Caco-2 (cell line): ENCODE measurements around the gene TMED5. TPM values are rescaled to one million over a fixed set of nuclear protein-coding genes. Genes with fewer than 3 reads are reported as not detected.
"Not testable (repeated sequence)": the region's sequence is repeated elsewhere in the genome, so short reads cannot be mapped to it uniquely, and the experiment has no call there.

Experiments
- BruUV-seq: library from RNA; stranded (reverse); fragments of 400-500 nt; replicated peaks from 2 replicates; lab custom pipeline; 2021; lab: Mats Ljungman, UMichigan
- CTCF ChIA-PET: fragments of 300-600 bp; sonication (Branson Sonifier 250); formaldehyde crosslinking; loops from one replicate; lab custom pipeline; 2022; ENCODE audit warnings: antibody characterized with exemption; lab: Charles Lee
- POLR2A ChIA-PET: fragments of 300-600 bp; sonication (Branson Sonifier 250); formaldehyde crosslinking; loops from one replicate; lab custom pipeline; 2022; ENCODE audit warnings: antibody characterized with exemption; lab: Charles Lee
- DNase-seq, 2 experiments: peaks; one replicate each; pipeline versions ENCODE4 v3.0.0 to v3.0.0-alpha.2; 2020 to 2022
- H3K27me3 ChIP-seq: replicated peaks from 2 replicates; pipeline ENCODE4 v1.6.0; 2011; ENCODE audit warnings: low read length; ENCODE audit not compliant: control insufficient read depth, insufficient read depth
- H3K36me3 ChIP-seq: 2 replicates; pipeline ENCODE4 v1.5.1; 2011; ENCODE audit warnings: low read length; ENCODE audit not compliant: control insufficient read depth, insufficient read depth
- H3K4me1 ChIP-seq: fragments of 250-450 bp; sonication (Bioruptor Pico); 2 replicates; pipeline ENCODE4 v1.5.1; 2020; ENCODE audit warnings: mild to moderate bottlenecking
- H3K4me3 ChIP-seq: 2 replicates; pipeline ENCODE4 v1.5.1; 2011; ENCODE audit warnings: low read depth, mild to moderate bottlenecking, control low read depth, low read length
- H3K9me3 ChIP-seq: fragments of 250-450 bp; sonication (Bioruptor Pico); 2 replicates; pipeline ENCODE4 v1.5.1; 2020; ENCODE audit warnings: mild to moderate bottlenecking, moderate library complexity
- H3K27ac Mint-ChIP-seq: one replicate; pipeline ENCODE4 v1.8.0; 2022; ENCODE audit warnings: mixed read lengths; ENCODE audit not compliant: unreplicated experiment
- H3K27me3 Mint-ChIP-seq: one replicate; pipeline ENCODE4 v1.8.0; 2022; ENCODE audit warnings: mixed read lengths; ENCODE audit not compliant: insufficient read depth, unreplicated experiment
- H3K36me3 Mint-ChIP-seq: one replicate; pipeline ENCODE4 v1.8.0; 2022; ENCODE audit warnings: mild to moderate bottlenecking, mixed read lengths; ENCODE audit not compliant: insufficient read depth, unreplicated experiment
- H3K4me1 Mint-ChIP-seq: one replicate; pipeline ENCODE4 v1.8.0; 2022; ENCODE audit warnings: low read depth, mixed read lengths; ENCODE audit not compliant: unreplicated experiment
- H3K4me3 Mint-ChIP-seq: one replicate; pipeline ENCODE4 v1.8.0; 2022; ENCODE audit warnings: mild to moderate bottlenecking, moderate library complexity, mixed read lengths; ENCODE audit not compliant: unreplicated experiment
- H3K9me3 Mint-ChIP-seq: one replicate; pipeline ENCODE4 v1.8.0; 2022; ENCODE audit warnings: mixed read lengths; ENCODE audit not compliant: unreplicated experiment
- intact Hi-C: fragments of 100-400 bp; cut with micrococcal nuclease; formaldehyde crosslinking; loops from one replicate; pipeline ENCODE4 v1.10.0; 2022; ENCODE audit not compliant: unreplicated experiment
- total RNA-seq: library from RNA; stranded (reverse); gene quantifications from 2 replicates; pipeline ENCODE4 v1.2.3, GENCODE V29; 2022
- TF ChIP-seq, protein P1 (sequence below), 2 experiments: fragments of 200-600 bp in 1 of 2; IDR thresholded peaks; 1 replicate in 1 of 2; 2 replicates in 1 of 2; pipeline versions ENCODE4 v1.5.1 to v1.8.0; 2011 to 2022; ENCODE audit warnings: antibody characterized with exemption in 1 of 2, control low read depth in 1 of 2, inconsistent platforms in 1 of 2, low read depth in 1 of 2, low read length in 1 of 2, mild to moderate bottlenecking in 1 of 2, moderate library complexity in 1 of 2; ENCODE audit not compliant: insufficient read depth in 1 of 2, severe bottlenecking in 1 of 2, unreplicated experiment in 1 of 2

TMED5 gene
- total RNA-seq, 1 experiment from 2014 or later: 52.6 TPM

DNA sequence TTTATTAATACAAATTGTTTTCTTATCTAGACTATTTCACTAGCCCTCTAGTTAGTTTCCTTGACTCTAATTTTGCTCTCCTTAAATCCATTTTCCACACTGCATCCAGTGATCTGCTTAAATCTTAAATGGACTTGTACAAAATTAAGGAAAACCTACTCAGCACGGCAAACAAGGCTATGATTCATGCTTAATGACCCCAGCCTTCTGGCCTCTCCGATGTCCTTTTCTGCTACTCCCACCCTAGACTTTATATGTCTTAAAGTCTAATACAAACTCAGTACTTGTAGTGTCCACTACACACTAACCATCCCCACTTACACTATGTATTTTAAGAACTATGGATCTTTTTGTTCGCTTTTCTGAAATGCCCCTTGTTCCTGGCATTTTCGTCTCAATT lies 2.2 kb downstream of the TMED5 start:
- Histone ChIP-seq H3K9me3 (no peaks in the 10 kb centered on the region), H3K4me1 (peaks cover 7% of the 10 kb centered on the region), H3K4me3 (no peak overlapping the region), H3K36me3 (no peaks in the 10 kb centered on the region), H3K27me3 (no peaks in the 10 kb centered on the region)
- peak overlapping the region; percentile 97 for H3K4me3 Mint-ChIP-seq
- intact Hi-C loops: no loop called here
- H3K4me1 Mint-ChIP-seq: peaks cover 8% of the 10 kb centered on the region
- no TSS peak for BruUV-seq
- H3K9me3 Mint-ChIP-seq: no peaks in the 10 kb centered on the region
- POLR2A ChIA-PET: interaction anchor here (0.7 kb wide), 1 partner anchor 458 kb away, joined by 8 read pairs; no protein-coding TSS in a partner anchor
- TF ChIP-seq, protein P1, sequence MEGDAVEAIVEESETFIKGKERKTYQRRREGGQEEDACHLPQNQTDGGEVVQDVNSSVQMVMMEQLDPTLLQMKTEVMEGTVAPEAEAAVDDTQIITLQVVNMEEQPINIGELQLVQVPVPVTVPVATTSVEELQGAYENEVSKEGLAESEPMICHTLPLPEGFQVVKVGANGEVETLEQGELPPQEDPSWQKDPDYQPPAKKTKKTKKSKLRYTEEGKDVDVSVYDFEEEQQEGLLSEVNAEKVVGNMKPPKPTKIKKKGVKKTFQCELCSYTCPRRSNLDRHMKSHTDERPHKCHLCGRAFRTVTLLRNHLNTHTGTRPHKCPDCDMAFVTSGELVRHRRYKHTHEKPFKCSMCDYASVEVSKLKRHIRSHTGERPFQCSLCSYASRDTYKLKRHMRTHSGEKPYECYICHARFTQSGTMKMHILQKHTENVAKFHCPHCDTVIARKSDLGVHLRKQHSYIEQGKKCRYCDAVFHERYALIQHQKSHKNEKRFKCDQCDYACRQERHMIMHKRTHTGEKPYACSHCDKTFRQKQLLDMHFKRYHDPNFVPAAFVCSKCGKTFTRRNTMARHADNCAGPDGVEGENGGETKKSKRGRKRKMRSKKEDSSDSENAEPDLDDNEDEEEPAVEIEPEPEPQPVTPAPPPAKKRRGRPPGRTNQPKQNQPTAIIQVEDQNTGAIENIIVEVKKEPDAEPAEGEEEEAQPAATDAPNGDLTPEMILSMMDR (IDR thresholded peaks at IDR 0.05; ENCODE audit: insufficient read depth in 1 of 2, low read depth in 1 of 2, low read length in 1 of 2, severe bottlenecking in 1 of 2, unreplicated experiment in 1 of 2): no peak
- peak overlapping the region; percentile 96 for H3K27ac Mint-ChIP-seq
- no peak for DNase-seq
- CTCF ChIA-PET: no interaction called here
- H3K36me3 Mint-ChIP-seq: peaks cover 21% of the 10 kb centered on the region
- H3K27me3 Mint-ChIP-seq: no peaks in the 10 kb centered on the region

DNA sequence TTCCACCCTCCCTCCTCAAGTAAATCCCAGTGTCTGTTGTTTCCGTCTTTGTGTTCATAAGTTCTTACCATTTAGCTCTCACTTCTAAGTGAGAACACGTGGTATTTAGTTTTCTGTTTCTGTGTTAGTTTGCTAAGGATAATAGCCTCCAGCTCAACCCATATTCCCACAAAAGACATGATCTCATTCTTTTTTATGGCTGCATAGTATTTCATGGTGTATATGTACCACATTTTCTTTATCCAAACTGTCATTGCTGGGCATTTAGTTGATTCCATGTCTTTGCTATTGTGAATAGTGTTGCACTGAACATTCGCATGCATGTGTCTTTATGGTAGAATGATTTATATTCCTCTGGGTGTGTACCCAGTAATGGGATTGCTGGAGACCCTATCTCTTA lies 5.6 kb downstream of the TMED5 start:
- H3K36me3 Mint-ChIP-seq: peaks cover 13% of the 10 kb centered on the region
- BruUV-seq, intact Hi-C loops, H3K4me3 ChIP-seq, DNase-seq, POLR2A ChIA-PET, H3K4me1 Mint-ChIP-seq, CTCF ChIA-PET, H3K36me3 ChIP-seq, H3K27ac Mint-ChIP-seq, H3K27me3 Mint-ChIP-seq, H3K27me3 ChIP-seq, H3K9me3 Mint-ChIP-seq, H3K4me3 Mint-ChIP-seq, H3K9me3 ChIP-seq: not testable (repeated sequence)
- peaks cover 21% of the 10 kb centered on the region for H3K4me1 ChIP-seq

DNA sequence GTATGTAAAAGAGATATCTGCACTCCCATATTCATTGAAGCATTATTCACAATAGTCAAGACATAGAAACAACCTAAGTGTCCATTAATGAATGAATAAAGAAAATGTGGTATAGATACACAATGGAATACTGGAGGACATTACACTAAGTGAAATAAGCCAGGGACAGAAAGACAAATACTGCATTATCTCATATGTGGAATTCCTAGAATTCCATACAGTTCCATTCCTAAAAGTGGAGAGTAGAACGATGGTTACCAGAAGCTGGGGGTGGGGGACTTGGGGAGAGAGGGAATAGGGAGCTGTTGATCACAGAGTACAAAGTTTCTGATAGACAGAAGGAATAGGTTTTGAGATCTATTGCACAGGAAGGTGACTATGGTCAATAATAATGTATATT lies 7.4 kb downstream of the TMED5 start:
- H3K36me3 Mint-ChIP-seq: peaks cover 10% of the 10 kb centered on the region
- Histone ChIP-seq H3K4me1 (peaks cover 21% of the 10 kb centered on the region), H3K9me3 (no peaks in the 10 kb centered on the region), H3K4me3 (no peak overlapping the region), H3K36me3 (no peaks in the 10 kb centered on the region), H3K27me3 (no peaks in the 10 kb centered on the region)
- TF ChIP-seq, protein P1 (IDR thresholded peaks at IDR 0.05; ENCODE audit: insufficient read depth in 1 of 2, low read depth in 1 of 2, low read length in 1 of 2, severe bottlenecking in 1 of 2, unreplicated experiment in 1 of 2): no peak
- no peaks in the 10 kb centered on the region for H3K9me3 Mint-ChIP-seq
- BruUV-seq: no TSS peak
- intact Hi-C loops: no loop called here
- H3K4me3 Mint-ChIP-seq: peak overlapping the region; percentile 61
- no peaks in the 10 kb centered on the region for H3K4me1 Mint-ChIP-seq
- DNase-seq: peak; percentile 37 to 44
- H3K27ac Mint-ChIP-seq: peak overlapping the region; percentile 70
- H3K27me3 Mint-ChIP-seq: no peaks in the 10 kb centered on the region
- POLR2A ChIA-PET: interaction anchor here (0.5 kb wide), 1 partner anchor 92 kb away, joined by 3 read pairs; no protein-coding TSS in a partner anchor
- CTCF ChIA-PET: no interaction called here
